HG03439 (cell line): Measurements from ENCODE around the gene ABCG1.

Source experiments
- ATAC-seq: cut with Tn5 transposase; IDR thresholded peaks from one replicate; pipeline ENCODE4 v1.9.1; 2021; ENCODE audit warnings: mild to moderate bottlenecking, moderate library complexity; ENCODE audit not compliant: unreplicated experiment

The ABCG1 gene

DNA sequence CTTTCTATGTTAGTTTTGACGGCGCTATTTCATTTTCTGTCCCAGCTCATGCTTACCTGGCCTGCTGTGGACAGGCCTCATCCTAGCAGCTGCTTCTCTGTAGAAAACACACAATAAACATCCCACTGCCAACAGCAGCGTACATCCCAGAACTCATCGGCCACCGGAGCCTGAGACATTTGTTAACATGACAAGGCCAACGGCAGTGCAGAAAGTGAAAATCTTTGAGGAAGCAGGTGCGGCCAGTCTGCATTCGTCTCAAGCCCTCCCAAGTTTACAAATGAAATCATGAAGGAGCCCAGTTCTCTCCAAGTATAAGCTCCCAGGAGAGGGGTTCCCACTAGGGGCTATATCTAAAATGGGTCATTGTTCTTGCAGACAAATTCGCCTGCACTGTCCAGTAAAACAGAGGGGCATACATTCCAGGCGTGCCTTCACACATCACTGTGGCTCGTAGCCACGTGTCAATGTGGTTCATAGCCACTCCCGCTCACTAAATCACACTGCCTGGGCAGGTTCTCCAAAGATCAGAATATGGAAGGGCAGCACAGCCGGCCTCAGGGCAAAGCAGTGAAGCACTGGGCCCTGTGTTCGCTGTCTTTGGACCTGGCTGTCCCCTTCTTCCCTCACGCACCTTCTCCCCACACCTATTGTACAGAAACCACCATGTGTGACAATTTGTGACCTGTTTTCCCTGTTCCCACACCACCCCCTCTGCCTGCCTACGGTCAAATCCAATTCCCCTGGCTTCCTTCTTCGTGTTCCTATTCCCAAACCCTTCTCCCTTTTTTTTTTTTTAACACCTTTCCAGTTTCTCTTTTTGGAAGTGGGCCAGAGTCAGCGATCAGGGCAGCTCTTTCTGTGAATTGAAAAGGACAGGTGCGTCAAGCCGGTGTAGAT lies 27.0 kb upstream of the ABCG1 start:
- ATAC-seq: no peak

GRCh38 chr21:42193131-42193671 lies 25.7 kb upstream of the ABCG1 start:
- no peak for ATAC-seq

DNA sequence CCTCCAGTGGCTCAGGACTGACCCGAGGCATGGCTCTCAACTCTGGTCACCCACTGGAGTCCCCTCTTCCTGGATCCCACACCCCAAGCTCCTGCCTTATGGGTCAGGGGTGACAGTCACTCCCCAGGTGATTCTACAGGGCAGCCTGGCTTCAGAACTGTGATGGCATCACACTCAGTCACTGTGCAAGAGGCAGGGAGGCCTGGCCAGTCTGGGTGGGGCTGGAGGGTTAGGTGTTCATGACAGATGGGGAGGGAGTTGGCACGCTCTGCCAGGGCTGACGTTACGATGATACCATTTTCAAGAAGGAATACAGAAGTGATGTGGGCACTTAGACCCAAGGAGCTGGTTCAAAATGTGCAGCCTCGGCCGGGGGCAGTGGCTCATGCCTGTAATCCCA lies 25.2 kb upstream of the ABCG1 start:
- no peak for ATAC-seq

DNA sequence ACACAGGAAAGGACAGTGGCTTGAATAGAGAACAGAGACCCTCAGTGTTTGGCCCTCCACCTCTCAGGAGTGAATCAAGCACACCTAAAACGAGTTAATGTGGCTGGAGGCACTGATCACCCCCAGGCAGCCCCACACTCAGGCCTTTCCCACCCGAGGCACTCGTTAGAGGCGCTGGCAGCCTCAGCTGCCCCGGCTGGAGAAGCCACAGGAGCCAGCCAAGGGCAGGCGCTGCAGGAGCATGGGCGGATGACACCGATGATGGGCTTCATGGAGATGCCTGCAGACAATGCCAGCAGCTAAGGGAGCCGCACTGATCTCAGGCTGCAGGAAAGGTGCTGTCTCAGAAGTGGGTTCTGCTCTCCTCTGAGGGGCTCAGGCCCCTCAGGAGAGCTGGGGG lies 24.1 kb upstream of the ABCG1 start:
- no peak for ATAC-seq

DNA sequence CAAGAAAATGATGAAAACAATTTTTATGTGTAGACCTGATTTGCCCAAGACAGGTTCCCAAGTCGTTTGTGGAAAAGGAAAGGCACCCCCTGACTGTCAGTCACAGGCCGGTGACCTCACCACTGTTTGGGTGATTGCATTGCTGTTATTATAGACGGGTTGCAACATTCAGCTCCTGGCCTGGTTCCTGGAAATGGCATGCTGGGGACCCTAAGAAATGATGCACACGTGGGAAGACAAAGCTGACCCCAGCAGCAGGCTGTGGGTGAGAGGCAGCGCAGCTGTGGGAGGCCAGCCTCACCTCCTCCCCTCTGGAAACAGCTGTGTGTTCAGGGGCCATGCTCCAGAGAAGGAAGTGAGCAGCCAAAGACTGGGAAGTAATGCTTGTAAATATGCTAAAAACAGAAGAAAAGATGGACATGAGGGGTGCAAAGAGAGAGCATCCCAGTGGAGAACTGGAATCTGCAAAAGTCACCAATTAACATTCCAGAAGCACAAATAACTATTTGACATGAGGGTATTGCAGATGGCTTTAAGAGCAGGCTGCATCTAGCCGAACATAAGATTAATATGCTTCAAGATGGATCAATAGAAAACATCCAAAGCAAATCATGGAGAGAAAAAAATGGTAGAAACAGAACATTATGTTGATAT lies 23.4 kb upstream of the ABCG1 start:
- no peak for ATAC-seq

- no peak for ATAC-seq
Observed at GRCh38 chr21:42198929-42199867, 19.7 kb upstream of the ABCG1 start.

- no peak for ATAC-seq
Observed at GRCh38 chr21:42199868-42200463, 19.0 kb upstream of the ABCG1 start.

- no peak for ATAC-seq
Observed at GRCh38 chr21:42200906-42201614, 17.9 kb upstream of the ABCG1 start.

GRCh38 chr21:42201615-42202161 lies 17.3 kb upstream of the ABCG1 start:
- no peak for ATAC-seq

GRCh38 chr21:42202321-42202720 lies 16.6 kb upstream of the ABCG1 start:
- ATAC-seq: no peak

DNA sequence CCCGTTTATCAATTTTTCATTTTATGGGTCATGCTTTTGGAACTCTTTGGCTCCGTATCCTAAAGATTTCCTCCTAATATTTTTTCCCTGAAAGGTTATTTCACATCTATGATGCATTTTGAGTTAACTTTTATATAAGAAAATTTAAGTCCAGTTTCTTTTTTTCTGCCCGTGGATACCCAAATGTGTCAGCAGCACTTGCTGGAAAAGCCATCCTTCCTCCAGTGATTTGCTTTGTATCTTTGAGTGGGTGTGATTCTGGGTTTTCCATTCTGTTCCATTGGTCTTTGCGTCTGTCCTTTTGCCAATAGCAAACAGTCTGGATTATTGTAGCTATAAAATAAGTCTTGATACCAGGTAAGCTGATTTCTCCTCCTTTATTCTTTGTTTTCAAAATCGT lies 15.6 kb upstream of the ABCG1 start:
- no peak for ATAC-seq

GRCh38 chr21:42203936-42204335 lies 15.0 kb upstream of the ABCG1 start:
- no peak for ATAC-seq

GRCh38 chr21:42207426-42207825 lies 11.5 kb upstream of the ABCG1 start:
- no peak for ATAC-seq

- no peak for ATAC-seq
Observed at GRCh38 chr21:42208036-42208435, 10.9 kb upstream of the ABCG1 start.

DNA sequence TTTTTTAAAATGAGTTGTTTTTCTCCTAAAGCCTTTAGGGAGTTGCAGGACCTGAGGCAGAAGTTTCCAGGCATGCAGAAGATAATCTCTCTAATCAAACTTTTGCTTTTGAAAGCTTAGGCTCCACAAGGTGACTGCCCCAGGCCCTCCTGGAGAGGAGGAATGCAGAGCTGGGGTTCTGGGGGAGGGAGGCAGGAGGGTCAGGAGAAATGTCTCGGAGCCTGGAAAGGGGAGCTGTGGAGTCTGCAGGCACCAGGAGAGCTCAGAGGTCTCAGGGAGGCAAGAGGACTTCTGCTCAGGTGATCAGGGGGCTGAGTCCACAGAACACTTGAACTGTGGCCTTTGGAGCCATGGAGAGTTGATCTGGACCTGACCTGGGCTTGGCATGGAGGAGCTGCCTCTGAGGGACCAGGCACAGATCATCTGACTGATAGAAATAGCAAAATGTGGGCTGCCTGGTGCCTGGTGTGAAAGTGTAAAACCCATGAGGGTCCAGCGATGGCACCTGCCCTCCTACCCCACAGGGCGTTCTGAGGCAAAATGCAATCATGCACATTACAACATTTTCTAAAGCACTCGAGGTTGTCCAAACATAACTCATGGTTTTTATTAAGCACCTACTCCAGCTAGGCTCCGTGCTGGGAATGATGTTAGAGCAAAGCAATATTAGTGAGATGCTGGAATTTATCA lies 10.0 kb upstream of the ABCG1 start:
- no peak for ATAC-seq

DNA sequence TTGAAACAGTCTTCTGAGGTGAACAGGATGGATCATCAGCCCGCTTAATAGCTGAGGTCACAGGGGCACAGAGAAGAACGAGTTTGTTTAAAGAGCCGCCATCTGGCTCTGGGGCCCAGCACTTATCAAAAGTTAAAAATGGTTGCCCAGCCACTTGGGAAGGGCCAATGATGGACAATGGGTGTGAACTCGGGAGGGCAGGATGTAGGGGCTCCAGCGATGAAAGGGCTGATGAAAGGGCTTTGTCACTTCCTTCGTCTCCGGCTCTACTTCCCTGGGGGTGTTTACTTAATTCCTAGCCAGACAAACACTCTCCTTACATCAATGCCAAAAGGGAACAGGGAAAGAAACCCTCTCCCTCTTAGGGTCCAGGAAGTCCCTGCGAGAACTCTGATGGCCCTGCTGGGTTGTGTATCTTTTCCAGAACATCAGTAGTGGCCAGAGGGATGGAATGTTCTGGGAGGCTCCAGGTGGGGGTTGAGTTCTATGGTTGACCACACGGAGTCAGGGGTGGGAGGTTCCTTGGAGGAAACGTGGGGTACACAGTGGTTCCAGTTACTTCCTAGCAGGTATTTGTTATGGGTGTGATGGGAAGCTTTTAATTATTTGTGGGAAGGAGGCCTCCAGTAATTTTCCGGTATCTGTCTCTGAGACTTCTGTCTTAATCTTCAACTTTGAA lies 9.0 kb upstream of the ABCG1 start:
- ATAC-seq: no peak

GRCh38 chr21:42212266-42212665 lies 6.7 kb upstream of the ABCG1 start:
- ATAC-seq: no peak

GRCh38 chr21:42213082-42213774 lies 5.7 kb upstream of the ABCG1 start:
- no peak for ATAC-seq
